ENCODE results near the gene CTCFL.

Gene CTCFL

GRCh38 chr20:57471496-57472372 lies 53.2 kb downstream of the CTCFL start:
- TF ChIP-seq POLR2AphosphoS5 (IDR thresholded peaks at IDR 0.05; ENCODE audit: low read depth, low read length) (no peak), SIN3A (IDR thresholded peaks at IDR 0.05; ENCODE audit: borderline replicate concordance, insufficient read depth, low read length) (no peak), TAF1 (IDR thresholded peaks at IDR 0.05; ENCODE audit: borderline replicate concordance, insufficient read depth, low read length) (no peak), FOXP2 (optimal IDR thresholded peaks at IDR 0.05; ENCODE audit: borderline replicate concordance, extremely low read depth, extremely low read length, insufficient read depth) (no peak)
- TF ChIP-seq, protein P1, sequence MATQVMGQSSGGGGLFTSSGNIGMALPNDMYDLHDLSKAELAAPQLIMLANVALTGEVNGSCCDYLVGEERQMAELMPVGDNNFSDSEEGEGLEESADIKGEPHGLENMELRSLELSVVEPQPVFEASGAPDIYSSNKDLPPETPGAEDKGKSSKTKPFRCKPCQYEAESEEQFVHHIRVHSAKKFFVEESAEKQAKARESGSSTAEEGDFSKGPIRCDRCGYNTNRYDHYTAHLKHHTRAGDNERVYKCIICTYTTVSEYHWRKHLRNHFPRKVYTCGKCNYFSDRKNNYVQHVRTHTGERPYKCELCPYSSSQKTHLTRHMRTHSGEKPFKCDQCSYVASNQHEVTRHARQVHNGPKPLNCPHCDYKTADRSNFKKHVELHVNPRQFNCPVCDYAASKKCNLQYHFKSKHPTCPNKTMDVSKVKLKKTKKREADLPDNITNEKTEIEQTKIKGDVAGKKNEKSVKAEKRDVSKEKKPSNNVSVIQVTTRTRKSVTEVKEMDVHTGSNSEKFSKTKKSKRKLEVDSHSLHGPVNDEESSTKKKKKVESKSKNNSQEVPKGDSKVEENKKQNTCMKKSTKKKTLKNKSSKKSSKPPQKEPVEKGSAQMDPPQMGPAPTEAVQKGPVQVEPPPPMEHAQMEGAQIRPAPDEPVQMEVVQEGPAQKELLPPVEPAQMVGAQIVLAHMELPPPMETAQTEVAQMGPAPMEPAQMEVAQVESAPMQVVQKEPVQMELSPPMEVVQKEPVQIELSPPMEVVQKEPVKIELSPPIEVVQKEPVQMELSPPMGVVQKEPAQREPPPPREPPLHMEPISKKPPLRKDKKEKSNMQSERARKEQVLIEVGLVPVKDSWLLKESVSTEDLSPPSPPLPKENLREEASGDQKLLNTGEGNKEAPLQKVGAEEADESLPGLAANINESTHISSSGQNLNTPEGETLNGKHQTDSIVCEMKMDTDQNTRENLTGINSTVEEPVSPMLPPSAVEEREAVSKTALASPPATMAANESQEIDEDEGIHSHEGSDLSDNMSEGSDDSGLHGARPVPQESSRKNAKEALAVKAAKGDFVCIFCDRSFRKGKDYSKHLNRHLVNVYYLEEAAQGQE (IDR thresholded peaks at IDR 0.05; ENCODE audit: insufficient read depth in 1 of 2, low read depth in 2 of 2, low read length in 2 of 2) = no peak

GRCh38 chr20:57470666-57471495 lies 54.1 kb downstream of the CTCFL start:
- TF ChIP-seq TAF1 (IDR thresholded peaks at IDR 0.05; ENCODE audit: borderline replicate concordance, insufficient read depth, low read length) = no peak
- TF ChIP-seq FOXP2 (optimal IDR thresholded peaks at IDR 0.05; ENCODE audit: borderline replicate concordance, extremely low read depth, extremely low read length, insufficient read depth) = no peak
- TF ChIP-seq SIN3A (IDR thresholded peaks at IDR 0.05; ENCODE audit: borderline replicate concordance, insufficient read depth, low read length) = no peak
- TF ChIP-seq, protein P1 (IDR thresholded peaks at IDR 0.05; ENCODE audit: insufficient read depth in 1 of 2, low read depth in 2 of 2, low read length in 2 of 2) = no peak
- TF ChIP-seq POLR2AphosphoS5 (IDR thresholded peaks at IDR 0.05; ENCODE audit: low read depth, low read length) = no peak

GRCh38 chr20:57470212-57470522 lies 54.8 kb downstream of the CTCFL start:
- TF ChIP-seq, protein P1 (IDR thresholded peaks at IDR 0.05; ENCODE audit: insufficient read depth in 1 of 2, low read depth in 2 of 2, low read length in 2 of 2) = no peak
- TF ChIP-seq TAF1 (IDR thresholded peaks at IDR 0.05; ENCODE audit: borderline replicate concordance, insufficient read depth, low read length) = no peak
- TF ChIP-seq POLR2AphosphoS5 (IDR thresholded peaks at IDR 0.05; ENCODE audit: low read depth, low read length) = no peak
- TF ChIP-seq FOXP2 (optimal IDR thresholded peaks at IDR 0.05; ENCODE audit: borderline replicate concordance, extremely low read depth, extremely low read length, insufficient read depth) = no peak
- no peak for TF ChIP-seq SIN3A (IDR thresholded peaks at IDR 0.05; ENCODE audit: borderline replicate concordance, insufficient read depth, low read length)

DNA sequence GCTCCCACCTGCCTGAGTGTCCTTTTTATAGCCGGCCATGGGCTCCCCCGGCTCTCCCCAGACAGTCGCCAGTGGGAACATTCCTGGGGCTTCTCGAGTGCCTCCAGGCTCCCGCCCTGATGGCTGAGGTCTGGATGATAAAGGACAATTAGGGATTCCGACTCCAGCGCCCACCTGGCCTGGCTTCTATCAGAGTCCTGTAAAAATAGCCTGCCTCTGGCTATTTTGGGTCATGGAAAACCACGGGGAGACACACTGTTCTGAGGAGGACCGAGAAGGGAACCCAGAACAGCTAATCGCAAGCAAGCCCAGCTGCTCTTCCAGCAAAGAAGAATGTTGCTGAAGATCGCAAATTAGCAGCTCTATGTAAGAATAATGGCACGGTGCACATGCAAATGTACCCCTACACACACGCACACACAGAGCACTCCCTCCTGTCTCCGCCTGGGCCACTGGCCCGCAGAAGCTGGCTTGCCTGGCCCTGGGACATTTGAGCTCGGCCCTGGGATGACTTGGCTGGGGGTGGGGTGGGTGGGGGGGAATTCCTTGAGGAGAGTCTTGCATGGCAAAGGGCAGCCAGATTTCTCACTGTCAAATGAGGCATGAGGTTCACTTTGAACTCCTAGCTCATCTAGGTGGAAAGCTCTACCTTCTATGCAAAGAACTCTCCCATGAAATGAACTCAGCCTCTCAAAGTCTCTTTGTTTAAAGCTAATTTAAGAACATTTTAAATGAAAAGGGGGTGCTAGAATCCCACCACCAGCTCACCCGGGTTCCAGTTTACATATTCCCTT lies 55.3 kb downstream of the CTCFL start:
- TF ChIP-seq, protein P1 (IDR thresholded peaks at IDR 0.05; ENCODE audit: insufficient read depth in 1 of 2, low read depth in 2 of 2, low read length in 2 of 2) = no peak
- TF ChIP-seq SIN3A (IDR thresholded peaks at IDR 0.05; ENCODE audit: borderline replicate concordance, insufficient read depth, low read length) = no peak
- TF ChIP-seq FOXP2 (optimal IDR thresholded peaks at IDR 0.05; ENCODE audit: borderline replicate concordance, extremely low read depth, extremely low read length, insufficient read depth) = no peak
- no peak for TF ChIP-seq POLR2AphosphoS5 (IDR thresholded peaks at IDR 0.05; ENCODE audit: low read depth, low read length)
- TF ChIP-seq TAF1 (IDR thresholded peaks at IDR 0.05; ENCODE audit: borderline replicate concordance, insufficient read depth, low read length) = no peak

Data from PFSK-1 (cell line).